CD4-positive, CD25-positive, alpha-beta regulatory T cell (primary cell): ENCODE measurements around the gene FER1L5. TPM values are rescaled to one million over a fixed set of nuclear protein-coding genes. Genes with fewer than 3 reads are reported as not detected.
A peak's percentile ranks its signal among the peaks of the same experiment; 100 is the strongest.

Experiments
- ATAC-seq, 2 donors: fragments of 150-1000 bp; cut with Tn5 transposase; one replicate each; pipeline ENCODE4 v1.10.0; 2021; ENCODE audit warnings: low read depth in 2 of 2, moderate number of reproducible peaks in 2 of 2, moderate library complexity in 1 of 2
- DNase-seq, 3 donors: peaks; one replicate each; pipeline versions ENCODE4 v3.0.0 to v3.0.0-alpha.2; 2012 to 2022; ENCODE audit warnings: mixed read lengths in 1 of 3
- H3K27ac ChIP-seq: one replicate; pipeline ENCODE4 v1.7.0; 2013; ENCODE audit warnings: mild to moderate bottlenecking, low read length; ENCODE audit not compliant: insufficient read depth, poor library complexity, severe bottlenecking
- H3K27me3 ChIP-seq: one replicate; pipeline ENCODE4 v1.7.0; 2013; ENCODE audit warnings: low read length; ENCODE audit not compliant: control insufficient read depth, insufficient read depth
- H3K36me3 ChIP-seq: one replicate; pipeline ENCODE4 v1.7.0; 2013; ENCODE audit warnings: mild to moderate bottlenecking, low read length, moderate library complexity; ENCODE audit not compliant: control insufficient read depth, insufficient read depth
- H3K4me1 ChIP-seq: 2 replicates; pipeline ENCODE4 v1.7.0; 2013; ENCODE audit warnings: mild to moderate bottlenecking, low read length; ENCODE audit not compliant: insufficient read depth, control insufficient read depth, poor library complexity, severe bottlenecking
- H3K4me3 ChIP-seq: one replicate; pipeline ENCODE4 v1.7.0; 2013; ENCODE audit warnings: low read depth, mild to moderate bottlenecking, low read length, moderate library complexity
- H3K9me3 ChIP-seq, 2 experiments: 1 replicate in 1 of 2; 2 replicates in 1 of 2; pipeline ENCODE4 v1.7.0; 2013; ENCODE audit warnings: low read length in 2 of 2, mild to moderate bottlenecking in 1 of 2, moderate library complexity in 1 of 2; ENCODE audit not compliant: control insufficient read depth in 2 of 2
- H3K27ac Mint-ChIP-seq, 3 donors: one replicate each; pipeline ENCODE4 v1.8.0; 2020 to 2022; ENCODE audit warnings: mild to moderate bottlenecking in 3 of 3, mixed read lengths in 3 of 3, moderate library complexity in 2 of 3
- H3K27me3 Mint-ChIP-seq: one replicate; pipeline ENCODE4 v1.8.0; 2022; ENCODE audit warnings: mild to moderate bottlenecking, mixed read lengths
- H3K36me3 Mint-ChIP-seq: one replicate; pipeline ENCODE4 v1.8.0; 2020; ENCODE audit warnings: mixed read lengths
- H3K4me1 Mint-ChIP-seq, 4 donors: one replicate each; pipeline ENCODE4 v1.8.0; 2020 to 2022; ENCODE audit warnings: mixed read lengths in 4 of 4, mild to moderate bottlenecking in 1 of 4
- H3K4me3 Mint-ChIP-seq, 4 donors: one replicate each; pipeline ENCODE4 v1.8.0; 2020 to 2022; ENCODE audit warnings: mild to moderate bottlenecking in 4 of 4, mixed read lengths in 4 of 4, moderate library complexity in 3 of 4
- H3K9me3 Mint-ChIP-seq, 7 donors: one replicate each; pipeline ENCODE4 v1.8.0; 2020 to 2022; ENCODE audit warnings: mixed read lengths in 7 of 7, mild to moderate bottlenecking in 3 of 7, moderate library complexity in 2 of 7
- polyA plus RNA-seq, 4 donors: library from polyadenylated mRNA; unstranded; fragments of 300-500 nt; fragmentation: Illumina TruSeq; gene quantifications; one replicate each; pipeline ENCODE4 v1.2.3, GENCODE V29; 2021
- total RNA-seq: library from RNA; stranded (reverse); gene quantifications from one replicate; pipeline ENCODE4 v1.2.3, GENCODE V29; 2022

FER1L5 gene
- total and polyA plus RNA-seq, 5 donors from 2014 or later, result 0.03 TPM; not detected in 3

DNA sequence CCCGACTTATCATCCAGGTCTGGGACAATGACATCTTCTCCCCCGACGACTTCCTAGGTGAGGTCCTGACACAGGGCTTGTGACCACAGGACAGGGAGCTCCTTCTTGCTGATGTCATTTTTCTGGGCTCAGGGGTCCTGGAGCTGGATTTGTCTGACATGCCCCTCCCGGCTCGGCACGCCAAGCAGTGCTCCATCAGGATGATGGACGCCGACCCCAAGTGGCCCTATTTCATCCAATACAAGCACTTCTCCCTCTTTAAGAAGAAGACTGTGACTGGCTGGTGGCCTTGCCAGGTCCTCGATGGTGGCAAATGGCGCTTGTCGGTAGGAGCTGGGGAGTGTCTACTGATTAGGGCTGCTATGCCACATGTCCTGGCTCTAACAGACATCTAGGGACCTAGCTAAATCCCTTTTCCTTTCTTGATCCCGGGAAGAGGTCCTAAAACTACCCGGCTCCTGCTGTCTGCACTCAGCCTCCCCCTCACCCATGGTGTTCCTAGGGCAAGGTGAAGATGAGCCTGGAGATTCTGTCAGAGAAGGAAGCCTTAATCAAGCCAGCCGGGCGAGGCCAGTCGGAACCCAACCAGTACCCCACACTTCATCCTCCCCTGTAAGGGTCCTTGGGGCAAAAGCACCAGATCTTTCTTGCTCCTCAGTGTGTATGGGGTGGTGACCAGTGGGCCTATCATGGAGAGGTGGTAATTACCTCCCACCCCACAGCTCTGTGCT lies 60.6 kb downstream of the FER1L5 start:
- DNase-seq, result no peak

DNA sequence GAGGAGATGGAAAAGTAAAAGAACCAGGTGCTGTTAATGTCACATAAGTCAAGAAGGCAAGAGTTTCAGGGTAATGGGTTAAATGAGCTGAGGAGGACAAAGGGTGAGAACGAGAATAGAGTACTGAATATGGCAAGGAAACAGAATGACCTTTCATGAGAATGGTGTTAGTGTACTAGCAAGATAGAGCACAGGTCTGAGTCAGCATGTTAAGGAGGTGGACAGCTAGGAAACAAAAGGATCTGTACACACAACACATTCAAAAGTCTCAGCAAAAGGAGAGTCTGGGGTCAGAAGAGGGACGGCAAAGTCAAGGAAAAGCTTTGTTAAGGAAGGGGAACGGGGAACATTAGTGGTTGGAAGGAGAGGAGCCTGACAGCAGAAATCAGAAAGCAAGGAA lies 68.4 kb downstream of the FER1L5 start:
- Histone ChIP-seq H3K27me3 (no peaks in the 10 kb centered on the region), H3K4me3 (no peak overlapping the region), H3K36me3 (peaks cover 54% of the 10 kb centered on the region), H3K27ac (no peak overlapping the region), H3K9me3 (no peaks in the 10 kb centered on the region), H3K4me1 (no peaks in the 10 kb centered on the region)
- peaks cover 0 to 8% (median under 1%) of the 10 kb centered on the region in 4 donors for H3K4me1 Mint-ChIP-seq
- H3K4me3 Mint-ChIP-seq, result no peak overlapping the region
- H3K27me3 Mint-ChIP-seq, result no peaks in the 10 kb centered on the region
- peaks cover 54% of the 10 kb centered on the region for H3K36me3 Mint-ChIP-seq
- no peak for DNase-seq
- ATAC-seq, result no peak
- H3K27ac Mint-ChIP-seq, result peak overlapping the region in 1 of 3 donors; percentile 3
- H3K9me3 Mint-ChIP-seq, result no peaks in the 10 kb centered on the region

More for the DNA sequence above, 60.6 kb downstream of the FER1L5 start:
- Mint-ChIP-seq H3K4me3 (no peak overlapping the region), H3K27me3 (no peaks in the 10 kb centered on the region), H3K27ac (no peak overlapping the region), H3K36me3 (peaks cover 34% of the 10 kb centered on the region), H3K4me1 (no peaks in the 10 kb centered on the region), H3K9me3 (no peaks in the 10 kb centered on the region)
- ATAC-seq, result no peak
- Histone ChIP-seq H3K4me1 (no peaks in the 10 kb centered on the region), H3K36me3 (peaks cover 21% of the 10 kb centered on the region), H3K27me3 (no peaks in the 10 kb centered on the region), H3K4me3 (no peak overlapping the region), H3K9me3 (no peaks in the 10 kb centered on the region), H3K27ac (no peak overlapping the region)

DNA sequence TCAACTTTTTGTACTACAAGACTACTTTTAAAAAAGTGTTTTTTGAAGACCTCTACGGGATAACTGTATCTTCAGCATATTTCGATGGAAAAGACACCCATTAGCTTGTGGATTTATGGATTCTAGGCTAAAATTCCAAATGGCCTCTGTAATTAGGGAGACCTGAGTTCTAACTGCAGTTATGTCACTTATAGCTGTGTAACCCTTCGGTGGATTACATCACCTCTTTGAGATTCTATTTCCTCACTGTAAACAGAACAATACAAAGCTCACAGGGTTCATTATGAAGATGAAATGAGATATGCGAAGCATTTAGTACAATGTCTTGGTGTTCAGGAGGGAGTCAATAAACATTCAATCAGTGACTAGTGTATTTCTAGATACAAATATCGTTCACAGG lies 73.1 kb downstream of the FER1L5 start:
- Histone ChIP-seq H3K27ac (no peak overlapping the region), H3K27me3 (no peaks in the 10 kb centered on the region), H3K36me3 (peaks cover 22% of the 10 kb centered on the region), H3K9me3 (no peaks in the 10 kb centered on the region), H3K4me3 (no peak overlapping the region), H3K4me1 (no peaks in the 10 kb centered on the region)
- Mint-ChIP-seq H3K36me3 (peaks cover 39% of the 10 kb centered on the region), H3K4me1 (peaks cover 0 to 8% (median 2%) of the 10 kb centered on the region in 4 donors), H3K27ac (no peak overlapping the region), H3K27me3 (no peaks in the 10 kb centered on the region), H3K9me3 (no peaks in the 10 kb centered on the region), H3K4me3 (no peak overlapping the region)
- no peak for ATAC-seq
- no peak for DNase-seq

DNA sequence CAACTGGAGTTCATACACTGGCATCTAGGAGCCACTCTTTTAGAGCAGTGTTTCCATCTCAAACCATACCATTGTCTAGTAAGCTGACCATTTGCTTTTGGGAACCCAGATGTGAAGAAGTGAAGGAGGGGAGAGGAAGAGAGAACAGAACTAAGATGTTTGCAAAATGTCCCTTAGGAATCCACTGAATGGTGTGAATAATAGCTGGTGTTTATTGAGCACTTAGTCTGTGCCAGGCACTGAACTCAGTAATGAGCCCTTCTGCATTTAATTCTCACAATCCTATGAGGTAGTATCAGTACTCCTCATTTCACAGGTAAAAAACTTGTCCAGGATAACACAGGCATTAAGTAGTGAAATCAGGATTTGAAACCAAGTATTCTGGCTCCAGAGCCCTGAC lies 73.8 kb downstream of the FER1L5 start:
- Histone ChIP-seq H3K36me3 (peaks cover 15% of the 10 kb centered on the region), H3K9me3 (no peaks in the 10 kb centered on the region), H3K4me1 (no peaks in the 10 kb centered on the region), H3K4me3 (no peak overlapping the region), H3K27me3 (no peaks in the 10 kb centered on the region), H3K27ac (no peak overlapping the region)
- H3K36me3 Mint-ChIP-seq, result peaks cover 36% of the 10 kb centered on the region
- H3K9me3 Mint-ChIP-seq, result no peaks in the 10 kb centered on the region
- DNase-seq, result no peak
- peaks cover 0 to 8% (median 2%) of the 10 kb centered on the region in 4 donors for H3K4me1 Mint-ChIP-seq
- H3K4me3 Mint-ChIP-seq, result no peak overlapping the region
- no peak overlapping the region for H3K27ac Mint-ChIP-seq
- H3K27me3 Mint-ChIP-seq, result no peaks in the 10 kb centered on the region
- no peak for ATAC-seq

DNA sequence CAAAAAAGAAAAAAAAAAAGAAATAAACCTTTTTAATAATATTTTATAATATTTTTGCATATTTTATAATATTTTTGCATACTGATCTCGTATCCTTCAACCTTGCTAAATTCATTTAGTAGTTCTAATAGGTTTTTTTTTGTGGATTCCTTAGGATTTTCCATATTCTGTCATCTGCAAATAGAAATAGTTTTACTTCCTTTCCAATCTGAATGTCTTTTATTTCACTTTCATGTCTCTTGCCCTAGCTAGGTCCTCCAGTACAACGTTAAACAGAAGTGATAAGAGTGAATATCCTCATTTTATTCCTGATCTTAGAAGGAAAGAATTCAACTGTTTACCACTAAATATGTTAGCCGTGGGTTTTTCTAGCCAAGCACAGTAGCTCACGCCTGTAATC lies 83.6 kb downstream of the FER1L5 start:
- Histone ChIP-seq H3K27ac (no peak overlapping the region), H3K27me3 (no peaks in the 10 kb centered on the region), H3K9me3 (no peaks in the 10 kb centered on the region), H3K4me3 (no peak overlapping the region), H3K36me3 (peaks cover 25% of the 10 kb centered on the region), H3K4me1 (no peaks in the 10 kb centered on the region)
- H3K9me3 Mint-ChIP-seq, result no peaks in the 10 kb centered on the region
- no peaks in the 10 kb centered on the region for H3K27me3 Mint-ChIP-seq
- H3K27ac Mint-ChIP-seq, result no peak overlapping the region
- no peak for DNase-seq
- H3K4me3 Mint-ChIP-seq, result no peak overlapping the region
- H3K4me1 Mint-ChIP-seq, result peaks cover 0 to 4% (median 0%) of the 10 kb centered on the region in 4 donors
- H3K36me3 Mint-ChIP-seq, result peaks cover 24% of the 10 kb centered on the region
- ATAC-seq, result no peak

DNA sequence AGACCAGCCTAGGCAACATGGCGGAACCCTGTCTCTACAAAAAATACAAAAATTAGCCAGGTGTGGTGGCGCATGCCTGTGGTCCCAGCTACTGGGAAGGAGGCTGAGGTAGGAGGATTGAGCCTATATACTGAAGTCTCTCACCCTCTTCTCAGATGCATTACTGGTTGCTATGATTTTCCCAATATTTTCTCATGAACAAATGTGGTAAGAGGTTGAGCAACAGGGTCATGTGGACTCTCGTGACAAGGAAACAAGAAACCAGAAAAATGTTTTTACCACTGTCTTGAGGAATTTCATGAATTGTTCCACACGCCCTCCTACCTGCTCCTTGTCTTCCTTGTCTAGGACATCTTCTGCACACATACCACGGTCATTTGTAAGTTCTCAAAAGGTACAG lies 84.9 kb downstream of the FER1L5 start:
- Histone ChIP-seq H3K36me3 (peaks cover 25% of the 10 kb centered on the region), H3K4me3 (no peak overlapping the region), H3K9me3 (no peaks in the 10 kb centered on the region), H3K27me3 (no peaks in the 10 kb centered on the region), H3K27ac (no peak overlapping the region), H3K4me1 (no peaks in the 10 kb centered on the region)
- H3K4me1 Mint-ChIP-seq, result peaks cover 0 to 4% (median 0%) of the 10 kb centered on the region in 4 donors
- peaks cover 24% of the 10 kb centered on the region for H3K36me3 Mint-ChIP-seq
- no peak for DNase-seq
- H3K4me3 Mint-ChIP-seq, result no peak overlapping the region
- H3K27me3 Mint-ChIP-seq, result no peaks in the 10 kb centered on the region
- H3K9me3 Mint-ChIP-seq, result no peaks in the 10 kb centered on the region
- no peak for ATAC-seq
- no peak overlapping the region for H3K27ac Mint-ChIP-seq

DNA sequence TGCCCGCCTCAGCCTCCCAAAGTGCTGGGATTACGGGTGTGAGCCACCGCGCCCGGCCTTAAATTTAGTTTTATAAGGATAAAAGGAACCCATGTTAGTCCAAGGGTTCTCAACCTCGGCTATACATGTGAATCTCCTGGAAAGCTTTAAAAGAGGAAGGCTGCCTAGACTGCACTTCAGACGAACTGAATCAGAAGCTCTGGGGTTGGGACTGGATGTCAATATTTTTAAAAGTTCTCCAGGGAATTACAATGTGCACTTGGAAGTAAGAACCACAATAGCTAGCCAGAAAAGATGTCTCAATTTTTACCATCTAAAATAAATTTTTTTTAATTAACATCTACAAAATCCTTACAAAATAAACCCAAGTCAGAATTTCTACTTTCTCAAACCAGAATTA lies 87.2 kb downstream of the FER1L5 start:
- Histone ChIP-seq H3K27ac (no peak overlapping the region), H3K27me3 (no peaks in the 10 kb centered on the region), H3K9me3 (no peaks in the 10 kb centered on the region), H3K4me3 (no peak overlapping the region), H3K36me3 (peaks cover 43% of the 10 kb centered on the region), H3K4me1 (no peaks in the 10 kb centered on the region)
- H3K36me3 Mint-ChIP-seq, result peaks cover 43% of the 10 kb centered on the region
- peaks cover 0 to 7% (median 5%) of the 10 kb centered on the region in 4 donors for H3K4me1 Mint-ChIP-seq
- H3K27ac Mint-ChIP-seq, result no peak overlapping the region
- H3K9me3 Mint-ChIP-seq, result no peaks in the 10 kb centered on the region
- no peak for DNase-seq
- H3K4me3 Mint-ChIP-seq, result no peak overlapping the region
- H3K27me3 Mint-ChIP-seq, result no peaks in the 10 kb centered on the region
- ATAC-seq, result no peak

DNA sequence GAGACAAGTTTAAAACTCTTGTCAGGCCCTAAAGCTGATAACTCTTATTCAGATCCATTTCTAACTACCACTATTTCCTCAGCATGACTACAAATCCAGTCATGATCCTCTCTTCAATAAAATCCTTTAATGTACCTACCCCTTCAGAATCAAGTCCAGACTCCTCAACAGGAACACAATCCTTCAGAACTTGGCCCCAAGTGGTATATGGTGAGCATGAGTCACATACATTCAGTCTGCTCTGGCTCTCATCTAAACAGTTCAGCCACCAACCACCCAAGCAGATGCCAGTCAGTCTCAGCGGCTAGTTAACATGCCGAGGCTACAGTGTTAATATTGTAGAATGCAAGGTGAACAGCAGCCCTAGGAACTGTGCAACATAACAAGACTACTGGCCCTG lies 87.6 kb downstream of the FER1L5 start:
- H3K4me1 Mint-ChIP-seq, result peaks cover 0 to 10% (median 8%) of the 10 kb centered on the region in 4 donors
- peaks cover 43% of the 10 kb centered on the region for H3K36me3 ChIP-seq
- no peaks in the 10 kb centered on the region for H3K9me3 Mint-ChIP-seq
- H3K4me3 ChIP-seq, result no peak overlapping the region
- H3K27ac ChIP-seq, result no peak overlapping the region
- peaks cover 46% of the 10 kb centered on the region for H3K36me3 Mint-ChIP-seq
- no peak overlapping the region for H3K27ac Mint-ChIP-seq
- no peak overlapping the region for H3K4me3 Mint-ChIP-seq
- H3K4me1 ChIP-seq, result no peaks in the 10 kb centered on the region
- DNase-seq, result no peak
- no peak for ATAC-seq
- no peaks in the 10 kb centered on the region for H3K27me3 ChIP-seq
- H3K9me3 ChIP-seq, result no peaks in the 10 kb centered on the region
- no peaks in the 10 kb centered on the region for H3K27me3 Mint-ChIP-seq
